ENCODE data around the gene TBC1D9B.

Gene TBC1D9B

DNA sequence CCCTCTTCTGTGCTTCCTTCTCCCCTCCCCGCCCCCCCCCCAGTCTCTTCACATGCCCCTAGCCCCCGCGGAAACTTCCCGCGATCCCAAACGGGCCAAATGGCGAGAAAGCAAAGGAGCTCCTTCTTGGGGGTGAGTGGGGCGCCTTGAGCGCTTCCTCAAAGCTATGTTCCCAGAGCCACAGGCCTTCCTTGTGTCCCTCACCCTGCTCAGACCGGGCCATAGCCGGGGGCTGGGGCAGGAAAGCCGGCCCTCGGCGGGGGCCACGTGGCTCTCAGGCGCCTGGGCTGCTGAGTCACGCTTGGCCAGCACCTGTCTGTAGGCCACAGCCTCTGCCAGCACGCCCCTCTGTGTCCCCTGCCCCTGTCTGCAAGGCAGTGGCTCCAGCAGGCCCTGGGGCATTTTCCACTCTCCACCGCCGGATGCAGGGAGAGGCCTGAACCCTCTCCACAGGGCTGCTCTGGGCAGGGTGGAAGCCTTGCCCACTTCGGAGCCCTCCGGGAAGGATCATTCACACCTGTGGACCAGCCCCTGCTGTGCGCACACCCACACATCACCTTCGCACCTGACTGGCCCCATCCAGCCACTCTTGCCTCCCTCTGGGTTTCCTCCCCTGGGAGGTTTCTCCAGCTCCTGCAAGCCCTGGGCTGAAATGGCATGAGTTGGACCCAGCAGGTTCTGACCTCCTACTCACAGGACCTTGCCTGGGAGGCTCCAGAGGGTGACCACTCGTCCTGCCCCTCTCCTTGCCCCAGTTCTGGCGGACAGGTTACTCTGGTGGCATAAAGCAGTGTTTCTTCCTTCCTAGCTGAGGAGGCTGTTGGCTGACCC, 88.2 kb downstream of the TBC1D9B start:
- DNase-seq: no peak

GRCh38 chr5:179818746-179819295, 88.9 kb downstream of the TBC1D9B start:
- DNase-seq: no peak

- no peak for DNase-seq
Observed at GRCh38 chr5:179817890-179818745, 89.6 kb downstream of the TBC1D9B start.

DNA sequence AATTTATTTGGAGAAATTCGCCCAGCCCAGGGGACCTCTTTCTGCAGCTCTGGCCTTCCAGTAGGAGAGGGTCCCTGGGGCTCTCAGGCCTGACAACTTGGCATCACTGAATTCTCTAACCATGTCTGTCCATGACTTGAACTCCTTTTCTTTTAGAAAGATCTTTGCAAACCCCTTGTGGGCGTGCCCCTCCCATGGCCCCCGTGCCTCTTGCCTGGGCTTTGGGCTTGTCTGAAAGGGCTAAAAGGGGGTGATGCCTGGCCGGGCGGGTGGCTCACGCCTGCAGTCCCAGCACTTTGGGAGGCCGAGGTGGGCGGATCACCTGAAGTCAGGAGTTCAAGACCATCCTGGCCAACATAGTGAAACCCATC, 90.2 kb downstream of the TBC1D9B start:
- no peak for DNase-seq

DNA sequence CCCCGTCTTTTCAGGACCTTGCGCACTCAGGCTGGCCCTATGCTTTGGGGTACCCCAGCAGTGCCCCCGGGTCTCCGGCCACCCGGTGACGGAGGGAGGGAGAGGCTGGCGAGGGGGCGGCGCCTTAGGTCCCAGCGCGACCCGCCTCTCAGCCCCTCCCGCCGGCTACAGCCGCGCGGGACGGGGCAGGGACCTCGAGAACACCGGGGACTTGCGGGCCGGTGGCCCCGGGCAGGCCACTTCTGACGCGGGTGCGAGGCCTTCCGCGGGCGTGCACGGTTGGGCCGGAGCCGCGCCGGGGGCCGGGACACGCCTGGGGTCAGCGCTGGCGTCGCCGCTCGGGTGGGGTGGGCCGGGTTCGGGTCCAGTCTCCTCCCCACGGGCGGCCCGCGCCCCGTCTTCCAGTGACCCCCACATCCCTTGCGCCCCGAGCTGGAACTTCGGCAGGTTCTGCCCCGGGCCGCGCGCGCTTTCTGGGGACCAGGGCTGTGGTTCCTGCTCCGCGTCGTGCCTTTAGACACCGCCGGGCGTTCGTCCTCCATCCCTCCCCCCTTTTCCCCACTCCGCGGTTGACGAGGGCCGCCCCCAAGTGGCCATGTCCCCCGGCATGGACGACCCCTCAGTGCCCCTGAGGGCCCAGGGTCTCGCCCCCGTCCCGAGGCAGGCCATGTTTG, 90.8 kb downstream of the TBC1D9B start:
- DNase-seq: no peak

DNA sequence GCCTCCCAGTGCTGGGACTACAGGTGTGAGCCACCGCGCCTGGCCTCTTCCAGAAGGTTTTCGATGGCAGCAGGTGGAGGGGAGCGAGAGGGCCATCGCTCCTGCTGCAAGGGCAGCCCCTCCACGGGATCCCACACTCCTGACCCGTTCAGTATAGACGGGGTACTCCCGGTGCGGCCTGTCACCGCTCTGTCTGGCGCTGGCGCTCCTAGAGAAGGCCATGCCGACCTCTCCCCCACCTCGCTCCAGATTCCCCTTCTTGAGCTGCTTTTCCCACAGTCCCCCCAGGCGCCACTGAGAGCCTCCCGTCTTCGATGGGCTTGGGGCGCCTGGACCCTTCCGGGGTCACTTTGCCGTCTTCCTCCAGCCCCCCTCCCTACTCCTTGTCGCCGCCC, 91.3 kb downstream of the TBC1D9B start:
- no peak for DNase-seq

DNA sequence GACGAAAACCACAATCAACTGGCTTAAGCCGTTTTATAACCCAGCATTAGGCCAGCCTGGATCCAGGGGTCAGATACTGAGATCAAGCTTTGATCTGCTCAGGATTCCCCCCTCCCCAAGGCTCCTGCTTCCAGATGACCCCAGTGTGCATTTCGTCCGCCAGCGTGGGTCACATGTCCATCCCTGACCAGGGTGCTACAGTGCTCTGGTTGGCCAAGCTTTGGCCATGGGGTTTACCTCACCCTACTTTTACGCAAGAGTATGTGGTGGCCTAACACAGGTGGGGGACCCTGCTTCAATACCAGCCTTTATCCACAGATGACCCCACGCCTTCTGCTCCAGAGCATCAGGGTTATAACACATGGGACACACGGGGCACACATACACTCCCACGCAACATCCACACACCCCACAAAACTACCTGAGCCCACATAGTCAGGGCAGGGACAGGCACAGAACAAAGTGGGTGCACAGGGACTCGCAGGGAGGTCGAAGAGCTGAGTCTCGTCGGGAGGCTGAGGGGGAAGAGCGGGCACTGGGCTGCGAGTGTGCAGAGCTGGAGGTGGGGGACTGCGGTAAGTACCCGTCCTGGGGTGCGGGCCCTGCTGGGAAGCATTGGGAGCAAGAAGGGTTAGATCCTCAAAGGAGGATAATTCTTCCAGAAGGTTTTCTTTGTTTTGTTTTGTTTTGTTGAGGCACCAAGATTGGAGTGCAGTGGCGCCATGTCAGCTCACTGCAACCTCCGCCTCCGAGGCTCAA, 92.0 kb downstream of the TBC1D9B start:
- no peak for DNase-seq

DNA sequence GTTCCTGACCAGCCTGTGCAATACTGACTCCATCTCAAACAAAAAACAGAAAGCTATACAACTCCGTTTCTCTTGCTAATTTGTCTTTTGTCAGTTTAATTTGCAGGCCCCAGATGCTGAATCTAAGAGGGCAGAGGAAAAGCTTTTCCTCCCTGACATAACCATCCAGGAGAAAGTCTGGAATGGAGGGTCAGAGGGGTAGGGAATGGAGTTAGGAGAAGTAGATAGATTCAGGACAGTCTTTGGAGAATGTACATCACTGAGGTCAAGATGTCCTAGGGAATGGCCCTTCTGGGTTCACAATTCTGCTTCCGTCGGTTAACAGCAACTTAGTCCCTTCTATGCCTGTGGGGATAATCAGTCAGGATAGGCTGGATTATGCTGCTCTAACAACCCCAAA, 93.6 kb downstream of the TBC1D9B start:
- no peak for DNase-seq

DNA sequence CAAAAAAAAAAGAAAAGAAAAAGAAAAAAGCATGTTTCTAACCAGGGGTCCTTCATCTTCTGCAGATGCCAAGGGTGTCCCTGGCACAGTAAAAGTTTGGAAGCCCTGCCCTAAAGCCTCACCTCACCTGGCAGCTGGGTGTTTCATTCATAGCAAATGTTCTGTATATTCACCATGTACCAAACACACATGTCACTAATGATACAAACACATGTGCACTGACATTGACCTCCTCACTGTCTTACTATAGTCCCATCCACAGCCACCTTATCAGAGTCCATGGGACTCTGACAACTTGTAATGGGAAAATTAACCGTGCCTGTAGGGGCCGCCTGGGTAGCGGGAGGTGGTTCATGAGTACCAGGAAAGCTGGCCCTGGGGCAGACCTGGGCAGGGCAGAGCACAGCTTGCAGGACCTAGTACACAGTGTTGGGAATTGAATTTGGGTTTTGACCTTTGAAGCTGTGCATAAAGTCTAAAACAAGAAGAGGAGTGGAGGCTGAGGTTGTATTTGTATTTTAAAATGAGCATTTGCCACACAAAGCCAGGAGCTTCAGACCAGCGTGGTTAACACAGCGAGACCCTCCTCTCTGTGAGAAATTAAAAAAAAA, 94.6 kb downstream of the TBC1D9B start:
- no peak for DNase-seq

- no peak for DNase-seq
Observed at GRCh38 chr5:179812135-179812825, 95.4 kb downstream of the TBC1D9B start.
